ENCODE measurements around the gene MBD3. TPM values are rescaled to one million over a fixed set of nuclear protein-coding genes. Genes with fewer than 3 reads are reported as not detected.

The MBD3 gene
- total RNA-seq, 1 experiment from 2014 or later = 128 TPM

DNA sequence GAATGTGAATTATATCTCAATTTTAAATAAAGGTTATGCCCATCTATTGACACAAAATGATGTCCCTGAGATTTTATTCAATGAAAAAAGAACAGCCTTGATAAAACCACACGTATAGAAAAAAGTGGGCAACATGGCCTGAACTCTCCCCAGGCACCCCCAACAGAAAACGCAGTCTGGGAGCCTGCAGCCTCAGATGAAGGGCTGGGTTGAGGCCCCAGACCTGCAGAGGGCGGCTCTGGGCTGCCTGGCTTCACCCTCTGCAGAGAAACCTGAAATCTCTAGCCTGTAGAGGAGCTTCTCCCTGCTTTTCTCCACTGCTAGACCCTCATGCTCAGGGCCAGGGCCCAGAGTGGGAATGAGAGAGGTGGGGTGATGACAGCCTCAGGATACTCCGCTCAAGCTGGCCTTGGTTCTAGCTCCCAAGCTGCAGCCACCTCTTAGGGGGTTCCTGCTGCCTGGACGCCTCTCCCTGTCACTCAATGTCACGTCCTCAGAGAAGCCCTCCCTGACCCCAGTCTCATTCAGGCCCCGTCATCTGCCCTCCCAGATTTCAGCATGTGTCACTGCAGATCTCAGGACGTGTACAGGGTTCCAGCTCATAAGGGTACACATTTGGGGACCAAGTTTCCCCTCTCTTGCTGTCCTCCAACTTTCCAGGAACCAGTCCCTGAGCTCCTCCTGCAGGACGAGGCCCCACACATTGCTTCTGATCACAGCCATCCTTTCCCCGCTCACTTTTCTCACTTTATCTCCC, 1.8 kb downstream of the MBD3 start:
- Histone ChIP-seq H3K23me2 (ENCODE audit: insufficient read length, low read depth, low read length, poor library complexity, severe bottlenecking) (peaks cover 12% of the 10 kb centered on the region), H3K56ac (ENCODE audit: insufficient read length, low read depth, low read length) (no peak overlapping the region), H3K79me2 (ENCODE audit: insufficient read depth, low read length) (peaks cover 14% of the 10 kb centered on the region; the same call in 1 of the 2 replicates), H4K91ac (ENCODE audit: insufficient read length, low read depth, low read length) (no peak overlapping the region), H3K4me2 (ENCODE audit: insufficient read depth, insufficient read length, low read length) (peak overlapping the region; percentile 77), H4K20me1 (ENCODE audit: control insufficient read depth, insufficient read depth, insufficient read length) (peaks cover under 1% of the 10 kb centered on the region), H3K14ac (ENCODE audit: insufficient read depth, low read length) (peak overlapping the region; percentile 99; the same call in 1 of the 2 replicates), H3K4me1 (ENCODE audit: insufficient read depth, low read length) (no peaks in the 10 kb centered on the region), H3K9me3 (ENCODE audit: control insufficient read depth, low read depth, low read length) (no peaks in the 10 kb centered on the region), H3K23ac (ENCODE audit: insufficient read length, low read depth, low read length) (no peak overlapping the region), H2BK12ac (ENCODE audit: insufficient read length, low read depth, low read length) (no peak overlapping the region), H3K4ac (ENCODE audit: low read depth, low read length) (no peak overlapping the region), H2AK5ac (ENCODE audit: insufficient read length, low read length) (no peak overlapping the region), H3K9ac (ENCODE audit: extremely low read depth, insufficient read length, low read length) (peak overlapping the region; percentile 81), H3K18ac (ENCODE audit: insufficient read length, low read depth, low read length) (peak overlapping the region; percentile 100), H3K27me3 (ENCODE audit: insufficient read depth, low read length) (no peaks in the 10 kb centered on the region), H2BK5ac (ENCODE audit: insufficient read length, low read length) (no peak overlapping the region), H2BK120ac (ENCODE audit: low read depth, low read length, poor library complexity, severe bottlenecking) (no peak overlapping the region), H3T11ph (ENCODE audit: low read length) (no peak overlapping the region), H2AFZ (ENCODE audit: low read length) (no peak overlapping the region), H4K5ac (ENCODE audit: insufficient read length, low read depth, low read length) (no peak overlapping the region), H3K27ac (ENCODE audit: insufficient read length, low read depth, low read length) (no peak overlapping the region), H4K8ac (replicated peaks; ENCODE audit: insufficient read length, low read depth, low read length) (no peak overlapping the region), H2BK15ac (ENCODE audit: low read depth, low read length) (no peak overlapping the region), H3K79me1 (ENCODE audit: insufficient read depth, low read depth, low read length, poor library complexity, severe bottlenecking) (peaks cover 6% of the 10 kb centered on the region), H2BK20ac (ENCODE audit: low read depth, low read length, poor library complexity, severe bottlenecking) (no peak overlapping the region)
- WGBS (ENCODE audit: extremely low coverage, insufficient read length, low lambda C conversion rate) = no CpG with 5 or more reads among the region's 10 CpGs
- Mint-ChIP-seq H3K27ac (peak overlapping the region; percentile 89 to 97 (median 97)), H3K27me3 (ENCODE audit: low read depth) (peaks cover 2% of the 10 kb centered on the region), H3K36me3 (ENCODE audit: insufficient read depth in 1 of 3, low read depth in 3 of 3) (peaks cover 8 to 32% (median 16%) of the 10 kb centered on the region in 3 experiments; a peak in 6 of 7 replicates), H3K9me3 (no peaks in the 10 kb centered on the region), H3K4me1 (peaks cover 16 to 20% of the 10 kb centered on the region in 2 experiments), H3K4me3 (peak overlapping the region; percentile 83 to 87)
- peak; percentile 56 for DNase-seq
- TF ChIP-seq, protein P1, sequence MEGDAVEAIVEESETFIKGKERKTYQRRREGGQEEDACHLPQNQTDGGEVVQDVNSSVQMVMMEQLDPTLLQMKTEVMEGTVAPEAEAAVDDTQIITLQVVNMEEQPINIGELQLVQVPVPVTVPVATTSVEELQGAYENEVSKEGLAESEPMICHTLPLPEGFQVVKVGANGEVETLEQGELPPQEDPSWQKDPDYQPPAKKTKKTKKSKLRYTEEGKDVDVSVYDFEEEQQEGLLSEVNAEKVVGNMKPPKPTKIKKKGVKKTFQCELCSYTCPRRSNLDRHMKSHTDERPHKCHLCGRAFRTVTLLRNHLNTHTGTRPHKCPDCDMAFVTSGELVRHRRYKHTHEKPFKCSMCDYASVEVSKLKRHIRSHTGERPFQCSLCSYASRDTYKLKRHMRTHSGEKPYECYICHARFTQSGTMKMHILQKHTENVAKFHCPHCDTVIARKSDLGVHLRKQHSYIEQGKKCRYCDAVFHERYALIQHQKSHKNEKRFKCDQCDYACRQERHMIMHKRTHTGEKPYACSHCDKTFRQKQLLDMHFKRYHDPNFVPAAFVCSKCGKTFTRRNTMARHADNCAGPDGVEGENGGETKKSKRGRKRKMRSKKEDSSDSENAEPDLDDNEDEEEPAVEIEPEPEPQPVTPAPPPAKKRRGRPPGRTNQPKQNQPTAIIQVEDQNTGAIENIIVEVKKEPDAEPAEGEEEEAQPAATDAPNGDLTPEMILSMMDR (conservative IDR thresholded peaks at IDR 0.05) = peak; percentile 44; the same call in 2 of the 3 replicates

Data from H9 (cell line).